ENCODE results near the gene GPR108.
"Not testable (repeated sequence)": the region's sequence is repeated elsewhere in the genome, so short reads cannot be mapped to it uniquely, and the experiment has no call there.

The GPR108 gene

DNA sequence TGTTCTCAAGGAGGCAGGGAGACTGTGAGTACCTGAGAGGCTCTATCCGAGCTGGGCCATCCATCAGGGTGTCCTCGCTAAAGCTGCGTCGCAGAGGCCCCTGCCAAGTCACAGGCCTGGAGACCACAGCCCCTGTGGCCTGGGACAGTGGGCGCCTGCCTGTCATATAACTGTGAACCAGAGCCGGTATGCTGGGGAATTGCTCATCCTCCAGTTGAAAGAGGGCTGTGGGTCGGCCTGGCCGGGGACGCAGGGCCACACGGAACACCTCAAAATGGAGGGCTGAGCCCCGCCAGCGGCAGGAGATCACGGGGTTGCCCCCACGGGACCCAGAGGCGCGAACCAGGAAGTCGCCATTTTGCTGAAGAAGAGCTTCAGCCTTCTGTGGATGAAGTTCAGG is 23.2 kb upstream of the GPR108 start:
- DNase-seq, result no peak

GRCh38 chr19:6754653-6755463 is 17.5 kb upstream of the GPR108 start:
- no peak for DNase-seq

GRCh38 chr19:6754136-6754535 is 16.8 kb upstream of the GPR108 start:
- no peak for DNase-seq

GRCh38 chr19:6753178-6754031 is 16.0 kb upstream of the GPR108 start:
- peak; percentile 87 to 95 (median 91) for DNase-seq

GRCh38 chr19:6752256-6753177 is 15.1 kb upstream of the GPR108 start:
- peak in 1 of 3 donors; percentile 27 for DNase-seq

- no peak for DNase-seq
Observed at GRCh38 chr19:6751189-6751588, 13.8 kb upstream of the GPR108 start.

DNA sequence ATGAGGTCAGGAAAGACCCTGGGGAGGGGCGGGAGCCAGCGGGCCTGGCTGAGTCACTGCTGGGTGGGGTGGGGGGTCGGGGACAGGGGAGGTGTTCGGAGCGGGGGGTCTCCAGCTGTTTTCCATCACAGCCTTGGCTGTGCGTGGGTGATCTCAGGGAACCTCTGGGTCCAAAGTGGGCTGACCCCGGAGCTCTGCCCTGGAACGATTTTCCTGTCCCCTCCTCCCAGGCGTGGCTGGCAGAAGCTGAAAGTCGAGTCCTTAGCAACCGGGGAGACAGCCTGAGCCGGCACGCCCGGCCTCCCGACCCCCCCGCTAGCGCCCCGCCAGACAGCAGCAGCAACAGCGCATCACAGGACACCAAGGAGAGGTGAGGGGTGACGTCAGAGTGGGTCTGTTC is 12.7 kb upstream of the GPR108 start:
- DNase-seq, result no peak

DNA sequence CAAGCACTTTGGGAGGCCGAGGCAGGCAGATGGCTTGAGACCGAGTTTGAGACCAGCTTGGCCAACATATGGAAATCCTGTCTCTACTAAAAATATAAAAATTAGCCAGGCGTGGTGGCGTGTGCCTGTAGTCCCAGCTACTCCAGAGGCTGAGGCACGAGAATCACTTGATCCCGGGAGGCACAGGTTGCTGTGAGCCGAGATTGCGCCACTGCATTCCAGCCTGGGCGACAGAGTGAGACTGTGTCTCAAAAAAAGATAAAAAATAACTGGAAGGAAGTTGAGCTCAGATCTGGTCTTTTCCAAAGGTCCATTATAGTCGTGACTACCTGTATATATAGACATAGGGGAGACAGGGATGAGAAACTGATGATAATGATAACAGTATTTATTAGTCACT is 11.2 kb upstream of the GPR108 start:
- not testable (repeated sequence) for DNase-seq

GRCh38 chr19:6745965-6746364 is 8.6 kb upstream of the GPR108 start:
- DNase-seq, result no peak

GRCh38 chr19:6744381-6745301 is 7.3 kb upstream of the GPR108 start:
- DNase-seq, result no peak

DNA sequence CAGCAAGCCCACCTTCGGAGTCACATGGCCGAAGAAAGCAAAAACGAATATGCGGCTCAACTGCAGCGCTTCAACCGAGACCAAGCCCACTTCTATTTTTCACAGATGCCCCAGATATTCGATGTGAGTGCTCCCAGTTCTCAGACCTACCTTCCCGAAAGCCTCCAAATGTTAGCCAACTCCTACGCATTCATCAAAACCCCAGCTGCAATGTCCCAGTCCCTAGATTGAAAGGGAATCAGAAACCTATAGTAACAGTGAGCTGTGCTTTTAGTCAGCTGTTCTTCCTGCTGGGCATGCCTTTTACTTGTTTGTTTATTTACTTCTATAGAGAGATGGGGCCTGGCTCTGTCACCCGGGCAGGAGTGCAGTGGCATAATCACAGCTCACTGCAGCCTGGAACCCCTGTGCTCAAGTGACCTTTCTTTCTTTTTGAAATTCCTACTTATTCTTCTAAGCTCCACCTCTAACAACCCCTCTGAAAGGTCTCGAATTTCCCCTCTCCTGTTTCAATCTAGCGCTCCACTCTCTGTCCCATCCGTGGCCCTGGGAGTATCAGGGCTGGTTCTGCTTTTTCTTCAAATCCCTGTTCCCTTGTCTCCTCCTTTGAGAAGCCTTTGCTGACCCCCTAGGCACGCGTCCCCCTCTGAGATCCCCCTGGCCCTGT is 6.5 kb upstream of the GPR108 start:
- no peak for DNase-seq

DNA sequence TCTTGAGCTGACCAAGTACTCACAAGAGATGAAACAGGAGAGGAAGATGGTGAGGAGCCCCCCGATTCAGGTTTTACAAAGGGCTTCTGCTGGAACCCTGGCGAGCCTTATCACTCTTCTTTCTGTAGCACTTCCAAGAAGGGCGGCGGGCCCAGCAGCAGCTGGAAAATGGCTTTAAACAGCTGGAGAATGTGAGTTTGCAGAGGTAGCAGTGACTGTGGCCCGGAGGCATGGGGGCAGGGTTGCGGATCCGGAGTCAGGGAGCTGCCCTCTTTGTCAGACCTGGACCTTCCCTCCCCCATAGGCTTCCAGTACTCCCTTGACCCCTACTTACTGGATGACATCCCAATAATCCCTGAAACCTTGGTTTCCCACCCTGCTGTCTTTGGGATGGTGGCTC is 5.7 kb upstream of the GPR108 start:
- no peak for DNase-seq

- DNase-seq, result peak; percentile 82 to 93 (median 92)
Observed at GRCh38 chr19:6740589-6741343, 3.4 kb upstream of the GPR108 start.

DNA sequence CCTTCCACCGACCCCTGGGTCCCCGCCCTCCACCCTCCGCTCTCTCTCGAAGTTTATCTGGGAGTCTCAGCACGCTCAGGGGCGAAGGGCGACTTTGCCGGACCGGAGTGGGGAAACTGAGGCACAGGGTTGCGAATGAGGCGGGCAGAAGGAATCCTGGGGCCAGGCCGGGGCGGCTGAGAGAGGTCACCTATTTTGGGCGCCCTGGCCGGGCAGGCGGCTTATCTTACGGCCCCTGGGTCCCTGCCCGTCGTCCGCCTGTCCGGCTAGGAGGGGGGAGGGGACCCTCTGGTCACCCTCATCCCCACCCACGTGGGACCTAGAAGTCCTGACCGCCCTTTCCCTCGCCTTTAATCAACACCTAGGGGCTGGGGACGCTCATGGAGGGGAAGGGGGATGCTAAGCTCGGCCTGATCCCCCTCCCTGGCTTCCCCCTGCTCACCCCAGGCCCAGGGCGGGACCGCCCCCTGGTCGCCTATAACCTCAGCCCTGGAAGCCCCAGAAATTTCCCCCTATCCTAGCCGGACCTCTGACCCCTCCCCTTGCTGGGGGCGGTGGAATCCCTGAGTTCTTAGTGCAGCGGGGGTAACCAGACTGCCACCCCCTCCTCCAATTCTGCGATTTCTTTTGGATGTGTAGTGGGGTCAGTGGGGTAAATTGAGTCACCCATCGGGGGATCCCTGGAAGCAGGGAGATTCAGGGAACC is 2.7 kb upstream of the GPR108 start:
- DNase-seq, result peak; percentile 89 to 96 (median 94)

DNA sequence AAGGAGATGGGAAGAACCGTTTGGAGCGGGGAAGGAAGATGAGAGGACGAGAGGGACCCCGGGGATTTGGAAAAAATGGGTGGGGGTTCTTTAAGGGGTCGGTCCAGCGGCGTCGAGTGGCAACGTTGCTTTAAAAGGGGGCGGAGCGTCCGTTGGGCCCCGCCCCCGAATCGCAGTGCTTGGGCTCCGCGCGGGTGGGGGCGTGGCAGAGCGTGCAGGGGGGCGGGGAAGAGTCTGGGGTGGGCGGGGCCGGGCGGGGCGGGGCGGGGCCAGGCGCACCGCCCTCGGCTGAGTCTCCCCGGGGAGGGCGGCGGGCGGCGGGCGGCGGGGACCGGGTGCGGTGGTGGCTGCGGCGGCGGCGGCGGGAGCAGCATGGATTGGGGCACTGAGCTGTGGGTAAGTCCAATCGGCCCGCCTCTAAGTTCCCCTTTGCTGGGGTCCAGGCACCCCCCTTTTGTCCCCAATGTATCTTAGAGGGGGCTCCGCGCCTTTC is 2.1 kb upstream of the GPR108 start, which contains the start of gene TRIP10:
TRIP10 (plus strand) TSS at position 291 of the 493 bp plus-strand sequence; CDS start at position 373, 82 bp downstream.
- DNase-seq, result peak; percentile 90 to 97 (median 93)

- DNase-seq, result no peak
Observed at GRCh38 chr19:6738787-6739389, 1.5 kb upstream of the GPR108 start.

DNA sequence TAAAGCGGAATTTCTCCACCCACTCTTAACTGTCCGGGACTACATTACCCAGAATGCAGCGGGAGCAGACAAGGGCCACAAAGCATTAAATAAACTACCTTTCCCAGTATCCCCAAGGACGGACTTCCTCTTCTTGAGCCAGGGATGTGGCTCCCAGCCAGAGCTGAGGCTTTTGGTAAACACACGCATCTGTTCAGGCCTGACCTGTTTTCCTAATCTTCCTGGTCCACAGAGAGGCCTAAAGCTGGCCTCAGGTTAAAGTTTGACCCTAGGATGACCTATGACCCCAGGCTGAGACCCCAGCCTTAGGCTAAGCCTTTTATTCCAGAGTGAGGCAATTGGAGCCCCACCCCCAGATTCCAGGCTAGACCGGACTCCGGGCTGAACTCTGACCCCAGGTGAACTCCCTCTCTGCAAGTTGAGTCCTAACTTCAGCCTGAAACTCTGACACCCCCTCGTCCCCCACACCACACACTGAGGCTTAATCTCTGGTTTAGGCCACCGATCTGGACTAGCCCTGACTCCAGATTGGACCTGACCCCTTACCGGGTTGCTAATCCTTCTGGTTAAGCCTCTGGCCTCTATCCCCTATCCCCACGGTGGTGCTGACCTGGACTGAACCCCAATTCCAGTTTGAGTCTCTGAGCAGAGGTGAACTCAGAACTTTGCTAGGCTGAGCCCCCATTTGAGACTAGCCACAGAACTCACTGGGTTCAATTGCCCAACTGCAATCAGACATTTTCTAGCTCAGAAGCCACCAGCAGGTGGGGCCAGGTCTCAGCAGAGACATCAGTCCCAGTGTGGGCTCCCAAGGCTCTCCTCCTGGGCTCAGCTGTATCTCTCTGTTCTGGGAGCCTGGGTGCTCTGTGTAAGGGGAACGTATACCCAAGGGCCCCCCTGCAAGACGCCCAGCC is 750 bp upstream of the GPR108 start:
- DNase-seq, result peak; percentile 82 to 87 (median 82)

DNA sequence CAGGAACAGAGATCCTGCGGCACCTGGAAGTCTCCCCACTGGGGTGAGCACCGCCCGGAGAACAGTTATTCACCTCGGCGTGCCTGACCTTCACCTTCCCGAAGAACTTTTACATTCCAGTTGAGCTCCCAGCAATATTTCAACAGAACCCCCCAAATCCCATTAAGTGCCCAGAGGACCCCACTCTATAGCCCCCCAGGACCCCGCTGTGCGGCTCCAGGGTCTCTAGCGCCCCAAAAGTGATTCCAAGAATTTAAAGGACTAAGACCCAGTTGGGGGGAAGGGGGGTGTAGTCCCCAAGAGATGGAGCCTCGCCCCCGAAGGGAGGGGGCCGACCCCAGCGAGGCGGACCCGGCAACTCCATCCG is 480 bp downstream of the GPR108 start:
- no peak for DNase-seq
